CMK (cell line): ENCODE data around the gene SPSB2.
A peak's percentile ranks its signal among the peaks of the same experiment; 100 is the strongest.

ENCODE experiments used
- DNase-seq: peaks from one replicate; pipeline ENCODE4 v3.0.0-alpha.2; 2010; ENCODE audit warnings: low read depth

SPSB2 gene

DNA sequence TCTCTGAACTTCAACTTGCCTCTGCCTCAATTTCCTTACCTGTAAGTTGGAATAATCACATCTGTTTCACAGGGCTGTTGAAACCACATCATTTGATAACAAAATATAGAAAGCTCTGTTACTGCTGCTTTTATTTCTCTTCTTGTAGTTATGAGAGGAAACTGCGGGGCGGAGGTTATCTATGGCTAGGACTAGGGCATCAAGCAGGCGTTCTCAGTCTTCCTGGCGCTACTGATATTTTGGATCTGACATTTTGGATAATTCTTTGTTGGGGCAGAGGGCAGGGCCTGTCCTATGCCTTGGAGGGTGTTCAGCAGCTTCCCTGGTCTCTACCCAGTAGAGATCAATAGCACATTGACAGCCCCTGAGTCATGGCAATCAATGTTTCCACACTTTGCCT is 41.0 kb downstream of the SPSB2 start:
- no peak for DNase-seq

- DNase-seq, result no peak
Measured at GRCh38 chr12:6831450-6831995, 41.6 kb downstream of the SPSB2 start.

GRCh38 chr12:6830999-6831398 is 42.1 kb downstream of the SPSB2 start:
- no peak for DNase-seq

DNA sequence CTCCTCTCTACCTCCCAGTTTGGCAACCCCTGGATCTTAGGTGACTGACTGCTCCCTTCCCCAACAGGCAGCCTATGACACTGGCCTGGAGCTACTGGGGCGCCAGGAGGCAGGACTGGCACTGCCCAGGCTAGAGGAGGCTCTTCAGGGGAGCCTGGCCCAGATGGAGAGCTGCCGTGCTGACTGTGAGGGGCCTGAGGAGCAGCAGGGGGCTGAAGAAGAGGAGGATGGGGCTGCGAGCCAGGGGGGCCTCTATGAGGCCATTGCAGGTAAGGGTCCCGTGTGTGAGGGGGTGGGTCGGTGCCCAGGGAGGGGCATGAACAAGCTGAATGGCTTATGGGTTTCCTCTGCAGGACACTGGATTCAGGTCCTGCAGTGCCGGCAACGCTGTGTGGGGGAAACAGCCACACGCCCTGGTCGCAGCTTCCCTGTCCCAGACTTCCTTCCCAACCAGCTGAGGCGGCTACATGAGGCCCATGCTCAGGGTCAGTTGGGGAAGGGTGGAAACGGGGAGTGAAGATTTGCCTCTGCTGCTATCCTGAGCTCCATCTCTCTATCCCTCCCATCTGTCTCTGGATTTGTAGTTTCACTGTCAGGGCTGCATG is 42.7 kb downstream of the SPSB2 start:
- no peak for DNase-seq

- DNase-seq, result no peak
Measured at GRCh38 chr12:6829536-6830220, 43.4 kb downstream of the SPSB2 start.

- DNase-seq, result no peak
Measured at GRCh38 chr12:6828781-6829535, 44.1 kb downstream of the SPSB2 start.

- no peak for DNase-seq
Measured at GRCh38 chr12:6827982-6828780, 44.9 kb downstream of the SPSB2 start, which contains the start of gene P3H3. Gene P3H3, plus strand, starts transcription at chr12:6828407. Its CDS starts 34 bp downstream, at chr12:6828441.

- no peak for DNase-seq
Measured at GRCh38 chr12:6827437-6827911, 45.6 kb downstream of the SPSB2 start.

DNA sequence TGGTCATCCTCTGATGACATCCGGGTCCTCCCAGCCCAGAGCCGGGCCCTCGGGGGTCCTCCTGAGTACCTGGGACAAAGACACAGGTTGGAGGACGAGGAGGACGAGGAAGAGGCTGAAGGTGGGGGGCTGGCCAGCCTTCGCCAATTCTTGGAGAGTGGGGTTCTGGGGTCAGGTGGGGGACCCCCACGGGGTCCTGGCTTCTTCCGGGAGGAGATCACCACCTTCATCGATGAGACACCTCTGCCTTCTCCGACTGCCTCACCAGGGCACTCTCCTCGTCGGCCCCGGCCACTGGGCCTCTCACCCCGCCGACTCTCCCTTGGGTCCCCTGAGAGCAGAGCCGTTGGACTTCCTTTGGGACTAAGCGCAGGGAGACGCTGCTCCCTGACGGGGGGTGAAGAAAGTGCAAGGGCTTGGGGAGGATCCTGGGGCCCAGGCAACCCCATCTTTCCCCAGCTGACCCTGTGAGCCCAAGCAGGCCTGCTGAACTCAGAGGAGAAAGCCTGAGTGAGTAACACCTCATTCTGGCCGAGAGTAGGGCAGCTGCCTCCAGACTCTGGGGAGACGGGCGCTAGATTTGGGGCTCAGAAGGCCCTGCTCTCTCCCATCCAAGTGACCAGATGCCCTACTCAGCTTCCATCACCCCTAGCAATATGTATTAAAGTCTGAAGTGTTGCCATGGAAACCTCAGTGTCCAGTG is 46.2 kb downstream of the SPSB2 start:
- no peak for DNase-seq

DNA sequence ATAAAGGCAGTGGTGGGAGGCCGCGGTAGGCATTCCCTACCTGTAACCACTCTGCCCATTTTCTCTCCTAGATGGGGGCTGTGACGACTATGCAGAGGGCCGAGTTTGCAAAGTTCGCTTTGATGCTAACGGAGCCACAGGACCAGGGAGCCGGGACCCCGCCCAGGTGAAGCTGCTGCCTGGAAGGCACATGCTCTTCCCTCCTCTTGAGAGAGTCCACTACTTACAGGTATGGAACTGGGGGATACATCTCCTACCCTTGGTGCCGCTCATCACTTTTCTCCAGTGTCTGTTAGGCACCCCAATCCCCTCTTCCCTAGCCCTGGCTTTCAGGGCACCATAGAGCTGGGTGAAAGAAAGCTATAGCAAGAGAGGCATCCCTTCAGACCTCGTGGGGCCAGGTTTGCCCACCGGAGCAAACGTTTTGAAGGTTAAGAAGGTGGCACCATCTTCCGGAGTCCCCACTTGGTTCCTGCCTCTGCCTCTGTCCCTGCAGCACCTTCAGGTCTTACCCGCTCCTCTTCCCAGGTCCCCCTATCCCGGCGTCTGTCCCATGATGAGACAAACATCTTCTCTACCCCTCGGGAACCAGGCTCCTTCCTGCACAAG is 46.9 kb downstream of the SPSB2 start:
- no peak for DNase-seq

- DNase-seq, result peak; percentile 72
Measured at GRCh38 chr12:6825398-6826124, 47.5 kb downstream of the SPSB2 start.

- DNase-seq, result no peak
Measured at GRCh38 chr12:6824901-6825381, 48.2 kb downstream of the SPSB2 start.

DNA sequence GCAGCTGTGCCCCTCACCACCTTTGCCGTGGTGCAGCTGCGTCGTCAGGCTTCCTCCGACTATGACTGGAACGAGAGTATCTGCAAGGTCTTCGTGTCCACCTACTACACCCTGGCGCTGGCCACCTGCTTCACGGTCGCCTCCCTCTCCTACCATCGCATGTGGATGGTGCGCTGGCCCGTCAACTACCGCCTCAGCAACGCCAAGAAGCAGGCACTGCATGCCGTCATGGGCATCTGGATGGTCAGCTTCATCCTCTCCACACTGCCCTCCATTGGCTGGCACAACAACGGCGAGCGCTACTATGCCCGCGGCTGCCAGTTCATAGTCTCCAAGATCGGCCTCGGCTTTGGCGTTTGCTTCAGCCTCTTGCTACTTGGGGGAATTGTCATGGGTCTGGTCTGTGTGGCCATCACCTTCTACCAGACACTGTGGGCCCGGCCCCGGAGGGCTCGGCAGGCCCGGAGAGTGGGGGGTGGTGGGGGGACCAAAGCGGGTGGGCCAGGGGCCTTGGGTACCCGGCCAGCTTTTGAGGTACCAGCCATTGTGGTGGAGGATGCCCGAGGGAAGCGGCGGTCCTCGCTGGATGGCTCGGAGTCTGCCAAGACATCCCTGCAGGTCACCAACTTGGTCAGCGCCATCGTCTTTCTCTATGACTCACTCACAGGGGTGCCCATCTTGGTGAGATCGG is 48.9 kb downstream of the SPSB2 start:
- no peak for DNase-seq

- DNase-seq, result no peak
Measured at GRCh38 chr12:6823182-6824084, 49.7 kb downstream of the SPSB2 start.

DNA sequence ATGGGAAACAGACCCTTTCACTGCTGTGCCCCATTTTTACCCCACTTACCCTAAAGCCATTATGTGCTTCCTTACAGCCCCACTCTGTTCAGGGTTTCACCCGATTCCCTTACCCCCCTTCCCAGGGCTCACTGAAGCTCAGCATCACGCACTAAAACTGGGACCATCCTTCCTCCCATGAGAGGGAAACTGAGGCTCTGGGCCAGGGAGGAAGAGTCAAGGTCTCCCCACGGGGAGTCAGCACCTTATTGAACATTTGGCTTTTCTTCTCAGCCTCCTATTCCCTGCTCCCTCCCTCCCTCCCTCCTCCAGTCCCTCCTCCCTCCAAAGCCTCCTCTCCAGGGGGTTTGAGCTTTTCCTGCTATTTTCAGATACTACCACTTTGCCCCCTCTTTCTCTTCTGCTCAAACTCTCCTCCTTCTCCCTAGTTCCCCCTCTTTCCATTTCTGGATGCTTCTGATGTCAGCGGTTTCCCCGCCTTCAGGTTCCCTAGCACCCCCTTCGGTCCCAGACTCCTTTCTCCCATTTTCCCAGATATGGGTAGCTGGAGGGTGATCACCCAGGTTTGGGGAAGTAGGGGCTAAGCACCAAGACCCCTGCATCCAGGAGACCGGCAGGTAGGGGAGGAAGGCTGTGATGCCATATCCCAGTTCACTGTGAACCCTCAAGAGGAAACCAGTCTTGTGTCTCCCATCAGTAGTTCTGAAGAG is 50.5 kb downstream of the SPSB2 start:
- no peak for DNase-seq

DNA sequence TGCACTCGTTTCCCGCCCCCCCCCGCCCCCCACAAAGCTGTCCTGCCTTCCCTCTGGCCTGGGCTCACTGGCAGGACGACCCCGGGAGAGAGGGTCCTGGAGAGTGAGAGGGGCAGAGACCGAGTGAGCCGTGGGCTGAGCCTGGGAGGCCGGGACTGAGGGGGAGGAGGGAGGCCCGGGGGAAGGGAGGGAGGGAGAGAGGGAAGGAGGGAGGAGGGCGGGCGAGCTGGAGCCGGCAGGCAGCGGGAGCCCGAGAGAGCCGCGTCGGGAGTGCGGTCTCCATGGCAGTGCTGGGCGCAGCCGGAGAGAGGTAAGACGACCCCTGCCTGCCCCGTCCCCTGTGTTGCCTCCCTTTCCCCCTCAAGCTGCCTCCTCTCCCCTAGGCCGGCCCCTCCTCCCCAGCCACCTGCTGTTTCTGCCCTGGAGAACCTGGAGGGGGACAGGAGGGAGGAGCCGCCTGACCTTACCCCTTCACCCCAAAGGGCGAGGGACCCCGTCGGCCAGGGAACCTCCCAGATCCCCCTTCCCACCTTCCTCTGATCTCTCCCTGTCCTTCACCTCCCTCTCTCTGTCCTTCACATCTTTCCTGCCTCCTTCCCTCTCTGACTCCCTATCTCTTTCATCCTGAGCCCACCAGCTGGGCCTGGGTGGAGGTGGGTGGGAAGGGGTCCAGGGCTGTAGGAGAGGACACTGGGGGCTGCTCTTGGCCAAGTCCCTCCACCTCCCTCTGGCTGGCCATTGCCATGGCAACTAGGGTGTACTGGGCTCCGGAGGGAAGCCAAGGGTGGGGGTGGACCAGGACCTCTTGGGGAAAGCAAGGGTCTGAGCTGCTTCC is 51.3 kb downstream of the SPSB2 start, which contains the start of gene GPR162:
Gene GPR162, plus strand, starts transcription at position 231 of the 835 bp plus-strand sequence. CDS start 2,078 bp downstream, outside the sequence.
- no peak for DNase-seq
